Prostate gland (tissue), 2 donors: ENCODE measurements around the gene NGB. TPM values are rescaled to one million over a fixed set of nuclear protein-coding genes. Genes with fewer than 3 reads are reported as not detected.

ENCODE experiments used
- DNase-seq: peaks from one replicate; pipeline ENCODE4 v3.0.0-alpha.2; 2019; ENCODE audit warnings: low spot score
- H3K27ac ChIP-seq, 2 donors: fragments of 200-600 bp; sonication (generic); 2 replicates each; pipeline ENCODE4 v1.5.1; 2017 to 2019
- H3K27me3 ChIP-seq: fragments of 200-600 bp; sonication (generic); replicated peaks from 2 replicates; pipeline ENCODE4 v1.5.1; 2019; ENCODE audit not compliant: insufficient read depth
- H3K36me3 ChIP-seq, 2 donors: fragments of 200-600 bp; sonication (generic); 1 replicate in 1 of 2; 2 replicates in 1 of 2; pipeline versions ENCODE4 v1.5.1 to v1.8.1; 2017 to 2019
- H3K4me1 ChIP-seq: fragments of 200-600 bp; sonication (generic); replicated peaks from 2 replicates; pipeline ENCODE4 v1.5.1; 2019
- H3K4me3 ChIP-seq, 2 donors: fragments of 200-600 bp; sonication (generic); 2 replicates each; pipeline ENCODE4 v1.5.1; 2017 to 2019
- H3K9me3 ChIP-seq: fragments of 200-600 bp; sonication (generic); 2 replicates; pipeline ENCODE4 v1.5.1; 2017
- POLR2A ChIP-seq: fragments of 450-650 bp; IDR thresholded peaks from one replicate; pipeline ENCODE4 v1.6.1; 2016; ENCODE audit warnings: antibody characterized with exemption, mild to moderate bottlenecking
- POLR2AphosphoS5 ChIP-seq: sonication (generic); formaldehyde crosslinking; IDR thresholded peaks from one replicate; pipeline ENCODE4 v1.6.1; 2017; ENCODE audit warnings: antibody characterized with exemption
- WGBS: methylation state at CpG from one replicate; pipeline ENCODE4 v1.1.5; 2018; 5-methylcytosine and 5-hydroxymethylcytosine counted together
- intact Hi-C: fragments of 100-400 bp; cut with DNase I; formaldehyde crosslinking; loops from one replicate; pipeline ENCODE4 v1.14.2; 2022
- total RNA-seq, 2 donors: library from RNA; depleted of rRNA; stranded (reverse); fragments of >200 nt; gene quantifications; one replicate each; pipeline ENCODE4 v1.1.0, GENCODE V29; 2016
- TF ChIP-seq, protein P1 (sequence below), 4 experiments: fragments of 200-600 bp in 2 of 4; fragments of 450-650 bp in 2 of 4; sonication (generic) in 2 of 4; IDR thresholded peaks; 1 replicate in 3 of 4; 2 replicates in 1 of 4; pipeline ENCODE4 v1.5.1; 2016 to 2019; ENCODE audit warnings: antibody characterized with exemption in 4 of 4, mild to moderate bottlenecking in 2 of 4, moderate library complexity in 2 of 4

NGB gene
- total RNA-seq, 2 donors from 2014 or later, result 0.91 TPM; not detected in 1

DNA sequence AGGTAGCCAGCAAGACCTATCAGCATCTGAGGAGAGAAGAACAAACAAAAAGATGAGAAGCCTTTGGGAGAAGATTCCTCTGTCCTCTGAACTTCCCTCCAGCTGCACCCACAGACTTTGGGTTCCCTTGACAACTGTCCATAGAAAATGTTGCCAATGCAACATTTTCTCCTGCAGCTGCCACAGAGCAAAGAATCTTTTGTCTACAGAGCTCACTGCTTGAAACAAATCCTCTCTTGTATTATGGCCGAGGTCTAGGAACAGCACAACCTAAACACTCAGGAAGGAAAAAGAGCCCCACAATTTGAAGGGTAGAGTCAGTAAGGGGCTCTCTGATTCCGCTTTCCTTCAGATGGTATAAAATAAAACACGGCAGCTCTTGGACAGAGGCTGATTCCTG is 35.4 kb upstream of the NGB start:
- 48% methylated on average over 3 of the region's 3 CpGs for WGBS
- intact Hi-C loops, result no loop called here
- no peak overlapping the region for H3K27ac ChIP-seq
- H3K4me1 ChIP-seq, result no peaks in the 10 kb centered on the region
- no peaks in the 10 kb centered on the region for H3K36me3 ChIP-seq
- H3K9me3 ChIP-seq, result no peaks in the 10 kb centered on the region
- H3K27me3 ChIP-seq, result no peaks in the 10 kb centered on the region
- no peak for DNase-seq
- H3K4me3 ChIP-seq, result no peak overlapping the region
- TF ChIP-seq, protein P1, sequence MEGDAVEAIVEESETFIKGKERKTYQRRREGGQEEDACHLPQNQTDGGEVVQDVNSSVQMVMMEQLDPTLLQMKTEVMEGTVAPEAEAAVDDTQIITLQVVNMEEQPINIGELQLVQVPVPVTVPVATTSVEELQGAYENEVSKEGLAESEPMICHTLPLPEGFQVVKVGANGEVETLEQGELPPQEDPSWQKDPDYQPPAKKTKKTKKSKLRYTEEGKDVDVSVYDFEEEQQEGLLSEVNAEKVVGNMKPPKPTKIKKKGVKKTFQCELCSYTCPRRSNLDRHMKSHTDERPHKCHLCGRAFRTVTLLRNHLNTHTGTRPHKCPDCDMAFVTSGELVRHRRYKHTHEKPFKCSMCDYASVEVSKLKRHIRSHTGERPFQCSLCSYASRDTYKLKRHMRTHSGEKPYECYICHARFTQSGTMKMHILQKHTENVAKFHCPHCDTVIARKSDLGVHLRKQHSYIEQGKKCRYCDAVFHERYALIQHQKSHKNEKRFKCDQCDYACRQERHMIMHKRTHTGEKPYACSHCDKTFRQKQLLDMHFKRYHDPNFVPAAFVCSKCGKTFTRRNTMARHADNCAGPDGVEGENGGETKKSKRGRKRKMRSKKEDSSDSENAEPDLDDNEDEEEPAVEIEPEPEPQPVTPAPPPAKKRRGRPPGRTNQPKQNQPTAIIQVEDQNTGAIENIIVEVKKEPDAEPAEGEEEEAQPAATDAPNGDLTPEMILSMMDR (IDR thresholded peaks at IDR 0.05), result no peak
- TF ChIP-seq POLR2AphosphoS5 (no peak), POLR2A (no peak)

- intact Hi-C loops, result no loop called here
Measured at GRCh38 chr14:77305696-77306095, 34.7 kb upstream of the NGB start.

DNA sequence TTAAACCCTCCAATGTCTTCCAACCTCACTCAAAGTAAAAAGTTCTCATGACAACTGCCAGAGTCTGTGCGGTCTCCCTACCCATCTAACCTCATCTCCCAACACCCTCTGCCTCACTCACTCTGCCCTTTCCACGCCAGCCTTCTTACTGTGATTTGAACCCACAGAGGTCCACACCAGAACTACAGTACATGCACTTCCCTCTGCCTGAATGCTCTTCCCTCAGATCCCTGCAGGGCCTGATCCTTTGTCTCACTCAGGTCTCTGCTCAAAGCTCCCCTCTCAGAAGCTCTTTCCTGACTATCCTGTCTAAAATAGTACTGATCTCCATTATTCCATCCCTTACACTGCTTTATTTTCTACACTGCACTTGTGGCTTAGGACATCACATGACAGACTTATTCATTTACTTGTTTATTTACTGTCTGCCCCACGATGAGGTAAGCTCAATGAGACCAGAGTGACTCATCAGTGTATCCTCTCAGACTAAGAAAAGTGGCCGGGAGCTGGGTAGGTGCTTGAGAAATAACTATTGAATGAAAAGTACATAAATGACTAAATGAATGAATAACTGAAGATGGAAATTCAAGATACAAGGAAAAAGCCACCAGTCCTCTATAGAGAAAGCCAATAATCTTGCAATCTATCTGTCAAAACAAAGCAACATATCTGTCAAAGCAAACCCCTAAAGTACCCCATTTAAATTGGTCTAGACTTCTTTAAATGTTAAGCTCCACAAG is 32.6 kb upstream of the NGB start:
- no peaks in the 10 kb centered on the region for H3K9me3 ChIP-seq
- intact Hi-C loops, result loop anchor here (5.0 kb wide), 1 partner anchor 249 kb away; no protein-coding TSS in a partner anchor
- no peaks in the 10 kb centered on the region for H3K4me1 ChIP-seq
- TF ChIP-seq POLR2A (no peak), POLR2AphosphoS5 (peak; percentile 47)
- peak overlapping the region in 1 of 2 donors; percentile 38 for H3K27ac ChIP-seq
- no peaks in the 10 kb centered on the region for H3K36me3 ChIP-seq
- WGBS, result 50% methylated on average over 4 of the region's 4 CpGs
- H3K27me3 ChIP-seq, result no peaks in the 10 kb centered on the region
- H3K4me3 ChIP-seq, result no peak overlapping the region
- no peak for DNase-seq

More at GRCh38 chr14:77305696-77306095, 34.7 kb upstream of the NGB start:
- Histone ChIP-seq H3K4me1 (no peaks in the 10 kb centered on the region), H3K36me3 (no peaks in the 10 kb centered on the region), H3K4me3 (no peak overlapping the region), H3K27me3 (no peaks in the 10 kb centered on the region), H3K9me3 (no peaks in the 10 kb centered on the region), H3K27ac (no peak overlapping the region)
- 62% methylated on average over 4 of the region's 4 CpGs for WGBS
- no peak for DNase-seq
- TF ChIP-seq POLR2A, result no peak
- TF ChIP-seq POLR2AphosphoS5, result no peak
- TF ChIP-seq, protein P1 (IDR thresholded peaks at IDR 0.05), result no peak

GRCh38 chr14:77302926-77303325 is 31.9 kb upstream of the NGB start:
- peak overlapping the region in 1 of 2 donors; percentile 38 for H3K27ac ChIP-seq
- intact Hi-C loops, result loop anchor here (5.0 kb wide), 1 partner anchor 249 kb away; no protein-coding TSS in a partner anchor
- H3K4me1 ChIP-seq, result no peaks in the 10 kb centered on the region
- no peaks in the 10 kb centered on the region for H3K9me3 ChIP-seq
- H3K27me3 ChIP-seq, result no peaks in the 10 kb centered on the region
- H3K4me3 ChIP-seq, result no peak overlapping the region
- no peaks in the 10 kb centered on the region for H3K36me3 ChIP-seq
- TF ChIP-seq, protein P1 (IDR thresholded peaks at IDR 0.05), result no peak
- TF ChIP-seq POLR2A, result no peak
- TF ChIP-seq POLR2AphosphoS5, result no peak
- 93% methylated on average over 5 of the region's 5 CpGs for WGBS
- no peak for DNase-seq

DNA sequence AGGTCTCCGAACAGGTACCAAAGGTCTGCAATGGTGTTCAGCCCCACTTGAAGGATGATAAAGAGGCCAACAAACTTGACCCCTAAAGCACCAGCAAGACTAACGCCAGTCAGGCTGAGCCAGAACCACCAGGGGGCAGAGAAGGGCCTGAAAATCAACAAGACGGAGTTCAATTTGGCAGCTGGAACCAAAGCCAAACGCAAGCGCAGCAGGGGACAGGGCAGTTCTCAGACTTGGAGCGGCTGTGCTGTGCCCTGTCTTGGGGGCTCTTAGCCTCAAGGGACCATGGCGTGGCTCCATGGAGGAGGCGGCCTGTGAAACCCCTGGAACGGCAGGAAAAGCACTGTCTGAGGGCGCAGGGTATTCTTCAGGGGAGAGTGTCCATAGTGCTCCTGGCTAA is 30.1 kb upstream of the NGB start:
- Histone ChIP-seq H3K9me3 (no peaks in the 10 kb centered on the region), H3K36me3 (no peaks in the 10 kb centered on the region), H3K4me3 (no peak overlapping the region), H3K27ac (no peak overlapping the region), H3K4me1 (no peaks in the 10 kb centered on the region), H3K27me3 (no peaks in the 10 kb centered on the region)
- intact Hi-C loops, result loop anchor here (5.0 kb wide), 1 partner anchor 251 kb away; no protein-coding TSS in a partner anchor
- TF ChIP-seq, protein P1 (IDR thresholded peaks at IDR 0.05), result peak; percentile 36 to 82 (median 74)
- TF ChIP-seq POLR2A (no peak), POLR2AphosphoS5 (peak; percentile 46)
- 34% methylated on average over 10 of the region's 10 CpGs for WGBS
- peak; percentile 68 for DNase-seq
